ACC112 (cell line): ENCODE data around the gene BOK.
"Not testable (repeated sequence)": the region's sequence is repeated elsewhere in the genome, so short reads cannot be mapped to it uniquely, and the experiment has no call there.

Experiments used
- H2AFZ ChIP-seq: fragments of 200-600 bp; sonication (generic); one replicate; pipeline ENCODE4 v1.6.0; 2017; ENCODE audit warnings: antibody characterized with exemption, low read length; ENCODE audit not compliant: unreplicated experiment
- H3K27ac ChIP-seq: fragments of 200-600 bp; sonication (generic); 2 replicates; pipeline ENCODE4 v1.5.1; 2014; ENCODE audit warnings: low read depth, mild to moderate bottlenecking, antibody characterized with exemption, low read length, moderate library complexity
- H3K27me3 ChIP-seq: fragments of 200-600 bp; sonication (generic); 2 replicates; pipeline ENCODE4 v1.6.1; 2014; ENCODE audit warnings: mild to moderate bottlenecking, antibody characterized with exemption, low read length, moderate library complexity, mixed read lengths; ENCODE audit not compliant: insufficient read depth
- H3K36me3 ChIP-seq: fragments of 200-600 bp; sonication (generic); 2 replicates; pipeline ENCODE4 v1.6.1; 2016; ENCODE audit warnings: mild to moderate bottlenecking, antibody characterized with exemption, low read length, moderate library complexity, mixed read lengths; ENCODE audit not compliant: insufficient read depth
- H3K4me1 ChIP-seq: fragments of 200-600 bp; sonication (generic); one replicate; pipeline ENCODE4 v1.6.1; 2016; ENCODE audit warnings: low read length, mixed read lengths; ENCODE audit not compliant: insufficient read depth, unreplicated experiment, control insufficient read depth
- H3K4me3 ChIP-seq: fragments of 200-600 bp; sonication (generic); 2 replicates; pipeline ENCODE4 v1.5.1; 2014; ENCODE audit warnings: mild to moderate bottlenecking, low read depth, low read length
- H3K79me2 ChIP-seq: fragments of 200-600 bp; sonication (generic); one replicate; pipeline ENCODE4 v1.6.0; 2016; ENCODE audit warnings: low read length; ENCODE audit not compliant: control insufficient read depth, unreplicated experiment, insufficient read depth

Gene BOK

GRCh38 chr2:241525818-241526780, 32.4 kb upstream of the BOK start:
- H3K4me1 ChIP-seq, H3K4me3 ChIP-seq, H3K79me2 ChIP-seq, H3K27me3 ChIP-seq, H3K36me3 ChIP-seq, H3K27ac ChIP-seq, H2AFZ ChIP-seq: not testable (repeated sequence)

- Histone ChIP-seq H2AFZ (no peak overlapping the region), H3K27me3 (peaks cover 13% of the 10 kb centered on the region), H3K36me3 (no peaks in the 10 kb centered on the region), H3K79me2 (no peaks in the 10 kb centered on the region), H3K27ac (no peak overlapping the region), H3K4me1 (no peaks in the 10 kb centered on the region), H3K4me3 (no peak overlapping the region)
Measured at GRCh38 chr2:241530571-241530970, 28.0 kb upstream of the BOK start.

DNA sequence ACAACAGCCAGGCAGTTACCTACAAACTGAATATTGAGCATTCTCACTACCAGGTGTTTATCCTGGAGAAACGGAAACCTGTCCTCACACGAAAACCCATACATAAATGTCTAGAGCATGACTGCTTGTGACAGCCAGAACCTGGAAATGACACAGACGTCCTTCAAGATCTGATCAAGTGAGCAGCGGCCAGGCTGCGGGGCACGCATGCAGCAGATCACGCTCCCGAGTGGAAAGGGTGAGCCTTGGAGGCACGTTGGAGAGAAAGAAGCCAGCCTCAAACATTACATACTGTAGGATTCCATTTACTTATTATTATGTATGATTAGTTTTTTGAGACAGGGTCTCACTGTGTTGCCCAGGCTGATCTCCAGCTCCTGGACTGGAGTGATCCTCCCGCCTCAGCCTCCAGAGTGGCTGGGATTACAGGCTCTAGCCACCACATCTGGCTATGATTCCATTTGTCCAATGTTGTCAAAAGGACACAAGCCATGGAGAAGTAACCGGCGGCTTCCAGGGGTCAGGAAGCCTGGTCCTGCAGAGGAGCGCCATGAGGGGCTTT, 27.3 kb upstream of the BOK start:
- Histone ChIP-seq H3K4me3 (no peak overlapping the region), H3K27ac (no peak overlapping the region), H3K4me1 (peaks cover 1% of the 10 kb centered on the region), H3K27me3 (peaks cover 13% of the 10 kb centered on the region), H3K79me2 (no peaks in the 10 kb centered on the region), H2AFZ (no peak overlapping the region), H3K36me3 (no peaks in the 10 kb centered on the region)

DNA sequence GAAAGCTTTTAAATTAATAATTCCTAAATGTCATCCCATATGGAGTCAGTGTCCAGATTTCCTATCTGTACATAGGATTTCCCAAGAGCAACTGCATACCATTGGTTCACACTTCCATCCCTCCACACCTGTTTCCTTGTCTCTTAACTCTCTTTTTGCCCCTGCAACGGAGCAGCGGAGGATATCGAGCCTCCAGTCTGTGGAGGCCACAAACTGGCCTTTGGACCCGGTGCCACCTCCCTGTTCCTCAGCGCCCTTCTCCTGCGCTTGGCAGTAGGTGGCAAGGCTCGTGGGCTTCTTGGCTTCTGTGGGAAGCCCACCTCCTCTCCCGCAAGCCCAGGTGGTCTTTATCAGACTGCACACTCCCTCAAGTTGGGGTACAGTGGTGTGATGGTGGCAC, 26.4 kb upstream of the BOK start:
- Histone ChIP-seq H3K36me3 (no peaks in the 10 kb centered on the region), H3K27ac (no peak overlapping the region), H2AFZ (no peak overlapping the region), H3K4me1 (peaks cover 4% of the 10 kb centered on the region), H3K27me3 (peaks cover 13% of the 10 kb centered on the region), H3K79me2 (no peaks in the 10 kb centered on the region), H3K4me3 (no peak overlapping the region)

GRCh38 chr2:241532733-241533601, 25.6 kb upstream of the BOK start:
- Histone ChIP-seq H3K4me1 (peaks cover 4% of the 10 kb centered on the region), H3K27me3 (peaks cover 13% of the 10 kb centered on the region), H3K4me3 (no peak overlapping the region), H3K36me3 (no peaks in the 10 kb centered on the region), H3K27ac (no peak overlapping the region), H2AFZ (no peak overlapping the region), H3K79me2 (no peaks in the 10 kb centered on the region)

DNA sequence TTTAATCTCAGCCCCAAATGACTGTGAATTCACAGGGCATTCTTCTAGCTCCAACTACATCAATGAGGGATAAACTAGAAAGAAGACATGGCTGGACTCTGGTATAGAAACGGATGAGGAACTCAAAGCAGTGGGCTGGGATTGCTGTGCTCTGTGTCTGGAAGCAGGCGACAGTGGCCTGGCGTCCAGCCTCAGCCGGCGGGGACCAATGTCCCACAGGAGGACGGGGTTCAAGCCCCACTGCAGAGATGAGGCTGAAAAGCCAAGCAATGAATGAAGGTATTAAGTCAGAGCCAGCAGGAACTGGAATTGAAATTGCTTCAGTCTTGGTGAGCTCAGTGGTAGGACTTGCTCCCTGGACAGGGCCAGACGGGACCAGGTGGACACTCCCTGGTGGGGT, 24.3 kb upstream of the BOK start:
- Histone ChIP-seq H3K27ac (no peak overlapping the region), H3K36me3 (no peaks in the 10 kb centered on the region), H3K4me1 (peaks cover 4% of the 10 kb centered on the region), H3K4me3 (no peak overlapping the region), H2AFZ (no peak overlapping the region), H3K79me2 (no peaks in the 10 kb centered on the region), H3K27me3 (peaks cover 13% of the 10 kb centered on the region)

DNA sequence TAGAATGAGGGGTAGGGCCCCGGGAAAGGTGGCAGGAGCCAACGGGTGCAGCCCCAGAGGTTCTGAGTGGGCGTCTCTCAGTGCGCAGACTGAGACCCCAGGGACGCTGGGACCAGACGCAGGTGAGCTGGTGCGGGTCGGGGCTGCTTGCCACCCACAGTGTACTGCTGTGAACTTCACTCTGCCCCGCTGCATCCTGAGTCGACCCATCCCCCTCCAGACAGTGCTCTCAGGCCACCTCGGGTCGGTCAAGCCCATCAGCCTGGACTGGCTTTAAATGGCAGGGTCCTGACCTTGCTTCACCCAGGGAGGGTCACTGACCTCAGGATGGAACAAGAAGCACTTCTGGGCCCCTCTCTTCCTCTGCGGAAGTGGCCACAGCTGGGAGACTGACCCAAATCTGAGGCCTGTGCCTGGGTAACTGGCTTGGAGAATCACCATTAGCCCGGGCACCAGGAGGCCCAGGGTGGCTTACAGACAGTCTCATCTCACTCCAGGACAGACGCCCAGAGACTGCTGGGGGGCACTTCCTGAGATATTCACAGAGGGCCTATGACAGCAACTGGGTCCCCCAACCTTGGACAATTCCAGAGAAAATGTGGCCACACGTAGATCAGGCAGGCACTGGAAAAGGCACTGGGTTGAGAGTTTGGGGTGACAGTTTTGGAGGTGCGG, 23.7 kb upstream of the BOK start:
- H2AFZ ChIP-seq, result no peak overlapping the region
- no peaks in the 10 kb centered on the region for H3K36me3 ChIP-seq
- no peaks in the 10 kb centered on the region for H3K79me2 ChIP-seq
- H3K27me3 ChIP-seq, result peaks cover 13% of the 10 kb centered on the region
- H3K4me3 ChIP-seq, result no peak overlapping the region
- H3K27ac ChIP-seq, result no peak overlapping the region
- peaks cover 4% of the 10 kb centered on the region for H3K4me1 ChIP-seq

DNA sequence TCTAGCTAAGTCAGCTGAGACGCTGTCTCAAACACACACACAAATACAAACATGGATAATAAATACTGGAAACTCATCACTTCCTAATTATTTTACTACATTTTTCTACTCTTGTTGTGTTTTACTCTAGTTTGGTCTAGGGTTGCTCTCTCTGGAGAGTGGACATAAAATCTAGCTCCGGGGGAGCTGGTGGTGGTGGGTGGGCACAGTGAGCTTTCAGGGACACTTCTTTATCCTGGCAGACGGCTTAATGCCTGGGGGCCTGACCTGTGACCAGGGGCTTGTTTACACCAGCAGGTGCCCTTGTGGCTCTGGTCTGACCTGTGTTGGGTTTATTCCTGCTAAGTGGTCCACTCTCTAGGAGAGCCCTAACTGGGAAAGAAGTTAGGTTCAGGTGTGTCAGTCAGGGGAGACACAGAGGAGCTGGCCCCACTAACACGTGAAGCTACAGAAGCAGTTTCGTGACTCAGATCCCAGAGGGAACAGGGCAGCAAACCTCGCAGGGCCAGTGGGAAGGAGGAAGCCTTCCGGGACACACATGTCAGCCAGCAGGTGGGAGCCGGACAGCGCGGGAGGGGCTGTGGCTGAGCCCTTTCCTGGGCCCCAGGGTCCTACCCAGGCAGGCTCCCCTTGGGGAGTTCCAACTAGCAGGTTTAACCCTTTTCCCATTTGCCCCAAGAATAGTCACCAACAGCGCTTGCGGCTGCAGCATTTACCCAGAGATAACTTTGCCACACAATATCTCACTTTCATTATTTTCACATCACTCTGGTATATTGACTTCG, 22.5 kb upstream of the BOK start:
- no peak overlapping the region for H2AFZ ChIP-seq
- H3K4me1 ChIP-seq, result peaks cover 10% of the 10 kb centered on the region
- H3K36me3 ChIP-seq, result no peaks in the 10 kb centered on the region
- H3K27me3 ChIP-seq, result peaks cover 5% of the 10 kb centered on the region
- H3K79me2 ChIP-seq, result no peaks in the 10 kb centered on the region
- no peak overlapping the region for H3K4me3 ChIP-seq
- H3K27ac ChIP-seq, result no peak overlapping the region

DNA sequence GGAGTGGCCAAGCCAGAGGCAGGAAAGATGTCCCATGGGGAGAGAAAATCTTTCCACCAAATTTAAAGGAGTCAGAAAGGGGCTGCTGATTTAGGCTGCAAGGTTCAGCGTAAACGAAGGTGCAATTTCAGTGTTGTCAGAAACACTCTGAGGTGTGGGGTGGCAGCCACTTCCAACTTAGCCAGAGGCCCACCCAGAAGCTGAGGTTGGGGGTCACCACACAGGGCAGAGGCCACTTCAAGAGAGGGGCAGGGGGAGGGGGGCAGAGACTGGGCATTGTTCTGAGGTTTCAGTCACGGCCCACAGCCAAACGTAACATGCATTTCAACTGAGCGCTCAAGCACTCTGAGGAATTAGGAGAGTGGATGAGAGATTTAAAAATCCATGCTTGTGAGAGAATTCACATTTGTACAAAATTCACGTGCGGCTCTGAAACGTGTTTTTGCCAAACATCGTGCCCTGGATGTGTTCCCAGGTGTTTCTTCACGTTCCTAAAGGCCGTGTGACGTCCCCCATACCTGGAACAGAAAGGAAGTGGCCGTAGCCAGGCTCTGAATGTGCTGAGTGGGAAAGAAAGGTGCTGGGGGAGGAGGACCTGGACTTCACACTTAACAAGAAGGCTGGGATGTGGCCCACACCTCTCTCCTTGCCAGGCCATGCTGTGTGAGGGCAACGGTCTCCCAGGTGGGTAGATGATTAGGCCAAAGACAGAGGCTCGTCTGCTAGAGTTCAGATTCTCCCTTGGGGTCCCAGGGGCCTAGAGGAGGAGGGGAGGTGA, 19.5 kb upstream of the BOK start:
- H3K4me1 ChIP-seq, result peaks cover 16% of the 10 kb centered on the region
- H3K27me3 ChIP-seq, result peaks cover 14% of the 10 kb centered on the region
- no peaks in the 10 kb centered on the region for H3K79me2 ChIP-seq
- no peak overlapping the region for H3K27ac ChIP-seq
- no peaks in the 10 kb centered on the region for H3K36me3 ChIP-seq
- H2AFZ ChIP-seq, result no peak overlapping the region
- H3K4me3 ChIP-seq, result no peak overlapping the region
